Sciatic nerve (tissue), 2 donors: ENCODE measurements around the gene CGRRF1. TPM values are rescaled to one million over a fixed set of nuclear protein-coding genes. Genes with fewer than 3 reads are reported as not detected.

ENCODE experiments used
- ATAC-seq: fragments of 200-7000 bp; cut with Tn5 transposase; one replicate; pipeline ENCODE4 v1.9.1; 2020; ENCODE audit warnings: mild to moderate bottlenecking, moderate library complexity
- DNase-seq: peaks from one replicate; pipeline ENCODE4 v3.0.0-alpha.2; 2020; ENCODE audit warnings: low spot score
- intact Hi-C: fragments of 100-400 bp; cut with DNase I; formaldehyde crosslinking; loops from one replicate; pipeline ENCODE4 v1.14.2; 2022
- total RNA-seq: library from RNA; stranded (reverse); fragmentation: NEBNext Ultra II Directional; extraction: Animal tissue kit (Norgen Biotek cat#: 25700); gene quantifications from one replicate; pipeline ENCODE4 v1.2.1, GENCODE V29; 2021
- donor health status: DM: no; HTN: no; CAD: no.
- donor health status: DM: no; HTN: no; CAD: no.

CGRRF1 gene, protein sequence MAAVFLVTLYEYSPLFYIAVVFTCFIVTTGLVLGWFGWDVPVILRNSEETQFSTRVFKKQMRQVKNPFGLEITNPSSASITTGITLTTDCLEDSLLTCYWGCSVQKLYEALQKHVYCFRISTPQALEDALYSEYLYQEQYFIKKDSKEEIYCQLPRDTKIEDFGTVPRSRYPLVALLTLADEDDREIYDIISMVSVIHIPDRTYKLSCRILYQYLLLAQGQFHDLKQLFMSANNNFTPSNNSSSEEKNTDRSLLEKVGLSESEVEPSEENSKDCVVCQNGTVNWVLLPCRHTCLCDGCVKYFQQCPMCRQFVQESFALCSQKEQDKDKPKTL
- total RNA-seq, result 31.9 TPM

DNA sequence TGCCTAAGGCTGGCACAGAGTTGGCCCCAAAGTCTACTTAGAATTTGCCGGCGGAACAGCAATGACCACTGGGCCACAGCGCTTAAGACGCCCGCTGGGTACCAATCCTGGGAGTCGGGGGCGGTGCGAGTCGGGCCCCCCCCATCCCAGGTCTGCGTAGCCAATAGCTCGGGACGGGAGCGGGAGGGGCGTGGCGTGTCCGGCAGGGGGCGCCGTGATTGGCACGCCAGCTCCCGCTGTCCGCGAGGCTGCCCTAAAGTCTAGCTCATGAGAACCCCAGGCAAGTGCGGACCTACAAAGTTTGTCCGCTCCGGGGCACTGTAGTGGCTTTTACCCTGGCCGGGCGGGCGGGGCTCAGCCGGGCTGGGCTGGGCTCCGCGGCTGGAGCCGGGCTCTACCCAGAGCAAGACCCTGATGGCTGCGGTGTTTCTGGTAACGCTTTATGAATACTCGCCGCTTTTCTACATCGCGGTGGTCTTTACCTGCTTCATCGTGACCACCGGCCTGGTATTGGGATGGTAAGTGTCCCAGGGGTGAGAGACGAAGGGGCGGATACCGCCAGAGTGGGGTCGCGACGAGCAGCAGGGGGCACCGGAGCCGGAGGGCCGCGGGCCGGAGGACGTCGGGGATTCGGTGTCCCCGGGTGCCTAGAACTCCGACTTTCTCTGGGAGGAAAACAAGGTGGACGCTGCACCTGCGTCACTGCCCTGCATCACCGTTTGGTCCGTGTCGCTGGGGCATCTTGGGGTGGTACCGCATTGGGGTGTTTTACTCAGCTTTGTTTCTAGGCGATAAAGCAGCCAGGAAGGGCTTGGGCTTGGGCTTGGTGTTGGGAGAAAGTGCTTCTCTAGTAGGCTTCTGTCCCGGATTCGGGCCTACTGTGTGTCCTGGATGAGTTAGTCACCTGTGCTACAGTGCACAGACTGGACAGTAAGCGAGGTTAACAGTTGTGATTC lies at the start of gene CGRRF1:
CGRRF1 (plus strand) TSS at position 361 of the 956 bp plus-strand sequence; CDS start at position 415, 54 bp downstream.
- ATAC-seq (peak; percentile 100), DNase-seq (peak; percentile 99)
- intact Hi-C loops, result no loop called here

DNA sequence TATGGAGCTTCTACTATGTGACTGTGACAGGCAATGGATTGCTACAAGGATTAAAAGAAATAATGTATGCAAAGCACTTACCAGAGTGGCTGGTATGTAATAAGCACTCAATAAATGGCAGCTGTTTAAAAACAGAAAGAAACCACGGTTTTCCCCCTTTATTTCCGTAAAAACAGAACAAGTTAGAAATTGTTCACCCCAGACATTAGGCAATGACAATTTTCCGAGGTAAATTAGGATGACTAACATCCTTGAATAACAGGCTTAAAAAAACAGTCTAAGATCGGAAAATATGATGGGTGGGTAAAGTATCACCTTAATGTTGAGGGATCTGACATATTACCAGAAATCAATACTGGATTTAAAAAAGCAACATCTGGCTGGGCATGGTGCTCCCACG lies 47.7 kb upstream of the CGRRF1 start:
- intact Hi-C loops, result no loop called here
- ATAC-seq (no peak), DNase-seq (no peak)

- intact Hi-C loops, result no loop called here
- ATAC-seq, result peak; percentile 32
- no peak for DNase-seq
Observed at GRCh38 chr14:54465654-54466053, 44.1 kb upstream of the CGRRF1 start.

DNA sequence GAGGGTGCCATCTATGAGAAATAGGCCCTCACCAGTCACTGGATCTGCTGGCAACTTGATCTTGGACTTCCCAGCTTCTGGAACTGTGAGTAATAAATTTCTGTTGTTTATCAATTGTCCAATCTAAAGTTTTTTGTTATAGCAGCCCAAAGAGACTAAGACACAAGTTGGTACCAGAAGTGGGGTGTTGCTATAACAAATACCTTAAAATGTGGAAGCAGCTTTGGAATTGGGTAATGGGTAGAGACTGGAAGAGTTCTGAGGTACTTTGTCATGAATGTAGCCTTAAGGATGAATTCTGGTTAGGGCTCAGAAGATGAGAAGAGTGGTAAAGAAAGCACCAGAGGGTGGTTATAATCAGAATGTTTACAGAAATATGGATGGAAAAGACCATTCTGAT lies 42.4 kb upstream of the CGRRF1 start:
- DNase-seq (no peak), ATAC-seq (no peak)
- intact Hi-C loops, result no loop called here

DNA sequence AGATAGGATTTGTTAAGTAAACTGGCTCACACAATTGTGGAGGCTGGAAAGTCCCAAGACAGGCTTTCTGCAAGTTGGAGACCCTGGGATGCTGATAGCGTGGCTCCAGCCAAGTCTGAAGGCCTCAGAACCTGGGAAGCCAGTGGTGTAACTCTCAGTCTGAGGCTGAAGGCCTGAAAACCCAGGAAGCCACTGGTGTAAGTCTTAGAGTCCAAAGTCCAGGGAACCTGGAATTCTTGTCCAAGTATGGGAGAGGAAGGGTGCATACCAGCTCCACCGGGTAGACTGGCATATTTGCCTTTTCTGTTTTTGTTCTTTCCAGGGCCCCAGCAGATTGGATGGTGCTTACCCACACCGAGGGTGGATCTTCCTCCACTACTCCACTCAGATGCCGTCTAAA lies 39.0 kb upstream of the CGRRF1 start:
- DNase-seq (no peak), ATAC-seq (peak; percentile 20)
- intact Hi-C loops, result no loop called here

- DNase-seq, result no peak
- intact Hi-C loops, result no loop called here
- no peak for ATAC-seq
Observed at GRCh38 chr14:54471641-54472040, 38.1 kb upstream of the CGRRF1 start.

GRCh38 chr14:54472315-54472714 lies 37.4 kb upstream of the CGRRF1 start:
- no peak for ATAC-seq
- no peak for DNase-seq
- intact Hi-C loops, result no loop called here

- no peak for ATAC-seq
- DNase-seq, result no peak
- intact Hi-C loops, result no loop called here
Observed at GRCh38 chr14:54474232-54474793, 35.4 kb upstream of the CGRRF1 start.

DNA sequence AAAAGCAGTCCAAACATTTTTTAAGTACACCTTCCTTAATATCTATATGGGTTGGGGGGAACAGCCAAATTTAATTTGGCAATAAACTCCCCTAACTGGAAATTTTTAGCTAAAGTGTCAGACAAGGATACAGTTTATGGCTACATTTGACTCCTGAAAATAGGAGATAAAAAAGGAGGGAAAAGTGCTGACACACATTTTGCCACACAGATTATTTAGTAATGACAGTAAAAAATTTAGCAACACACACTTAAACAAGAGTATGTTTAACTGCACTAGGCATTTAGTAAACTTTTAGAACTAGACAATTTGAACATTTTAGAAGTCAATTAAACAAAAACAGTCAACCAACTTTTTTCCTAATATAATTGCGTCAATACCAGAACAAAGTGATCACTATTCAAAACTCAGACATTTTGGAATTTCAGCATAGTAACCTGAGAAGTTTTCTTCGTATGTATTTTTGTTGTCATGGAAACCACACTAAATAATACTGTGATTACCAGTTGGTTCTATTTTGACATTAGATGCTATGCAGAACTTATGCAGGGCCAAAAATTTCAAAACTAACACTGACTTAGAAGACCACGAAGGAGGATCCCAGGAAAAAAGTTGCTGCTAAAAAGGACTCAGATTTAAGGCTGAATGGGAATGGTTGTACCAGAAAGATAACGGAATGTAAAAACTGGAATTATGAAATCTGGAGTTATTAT lies 34.4 kb upstream of the CGRRF1 start:
- intact Hi-C loops, result no loop called here
- DNase-seq (no peak), ATAC-seq (no peak)

DNA sequence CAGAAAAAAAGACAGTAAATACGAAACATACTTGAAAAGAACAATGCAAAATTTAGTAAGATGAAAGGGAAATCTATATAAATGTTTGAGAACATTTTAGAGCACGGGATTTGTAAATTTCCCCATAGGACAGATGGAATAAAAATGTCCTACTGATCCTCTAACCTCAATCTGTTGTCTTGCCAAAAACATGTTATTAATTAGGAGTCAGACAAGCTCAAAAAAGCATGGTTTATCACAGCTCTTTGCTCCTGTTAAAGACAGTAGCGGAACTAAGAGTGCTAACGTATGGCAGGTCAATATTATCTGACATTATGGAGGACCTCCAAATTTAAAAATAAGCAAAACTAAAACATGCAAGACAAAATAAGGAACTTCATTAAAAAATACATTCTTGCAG lies 33.8 kb upstream of the CGRRF1 start:
- intact Hi-C loops, result no loop called here
- no peak for ATAC-seq

DNA sequence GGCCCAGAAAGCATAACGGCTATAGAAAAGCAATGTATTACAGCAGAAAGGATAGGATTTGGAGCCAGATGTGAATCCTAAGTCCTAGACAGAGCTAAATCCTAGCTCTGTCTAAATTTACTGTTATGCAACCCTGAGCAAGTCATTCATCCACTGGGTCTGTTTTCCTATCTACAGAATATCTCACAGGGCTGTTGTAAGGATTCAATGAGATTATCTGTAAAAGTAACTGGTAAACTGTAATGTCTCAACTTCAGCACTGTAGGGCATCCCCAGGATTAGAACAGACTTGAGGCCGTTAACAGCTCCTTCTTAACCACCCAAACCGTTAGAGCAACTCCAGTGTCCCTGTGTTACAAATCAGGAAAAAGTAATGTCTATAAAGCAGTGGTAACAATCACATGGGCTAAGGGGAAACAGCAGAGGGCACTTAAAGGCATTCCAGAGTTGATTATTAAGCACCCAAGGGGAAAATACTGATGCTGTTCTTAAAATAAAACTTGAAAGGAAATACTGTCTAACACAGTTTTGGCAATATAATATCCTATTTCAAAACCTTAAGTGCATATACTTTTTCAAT lies 31.0 kb upstream of the CGRRF1 start:
- ATAC-seq, result peak; percentile 30
- intact Hi-C loops, result no loop called here
- DNase-seq, result no peak

More for the DNA sequence above, 33.8 kb upstream of the CGRRF1 start:
- DNase-seq, result no peak

- DNase-seq (no peak), ATAC-seq (no peak)
- intact Hi-C loops, result no loop called here
Observed at GRCh38 chr14:54480830-54481562, 28.7 kb upstream of the CGRRF1 start.

DNA sequence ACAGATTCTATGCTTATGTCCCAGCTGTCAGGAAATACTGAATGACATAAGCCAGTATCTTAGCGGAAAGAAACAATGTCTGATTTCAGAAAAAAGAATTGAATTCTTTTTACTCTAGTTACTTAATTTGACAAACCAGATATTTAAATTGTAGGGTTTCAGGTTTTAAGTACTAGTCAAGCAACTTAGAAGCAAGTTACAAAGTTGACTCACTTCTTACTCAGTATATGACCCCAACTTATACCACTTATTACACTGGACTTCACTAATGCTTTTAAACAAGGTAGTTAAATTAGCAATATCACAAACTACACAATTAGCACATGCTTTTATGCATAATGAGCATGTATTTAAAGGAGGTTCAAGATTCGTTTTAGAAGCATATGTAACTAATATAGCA lies 28.0 kb upstream of the CGRRF1 start:
- ATAC-seq, result no peak
- intact Hi-C loops, result no loop called here

GRCh38 chr14:54483073-54483745 lies 26.5 kb upstream of the CGRRF1 start:
- intact Hi-C loops, result no loop called here
- DNase-seq (no peak), ATAC-seq (no peak)

More for the DNA sequence above, 28.0 kb upstream of the CGRRF1 start:
- DNase-seq, result no peak

DNA sequence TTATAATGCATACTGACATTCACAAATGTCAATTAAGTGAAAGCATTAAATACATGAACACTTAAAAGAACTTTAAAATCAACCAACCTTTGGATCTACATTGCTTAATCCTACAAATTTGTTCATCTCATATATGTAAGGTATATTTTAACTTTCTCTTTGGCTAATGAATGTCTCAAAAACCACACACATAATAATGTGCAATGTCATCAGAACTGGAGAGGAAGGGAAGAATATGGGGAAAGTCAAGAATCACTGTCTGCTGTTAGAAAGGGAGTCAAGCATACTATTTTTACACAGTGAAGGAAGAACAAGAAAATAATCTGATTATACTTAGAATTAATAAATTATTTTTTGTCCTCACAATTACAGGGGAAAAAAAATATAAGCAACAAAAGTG lies 25.9 kb upstream of the CGRRF1 start:
- intact Hi-C loops, result no loop called here

GRCh38 chr14:54486685-54487084 lies 23.0 kb upstream of the CGRRF1 start:
- no peak for ATAC-seq
- intact Hi-C loops, result no loop called here

More for the DNA sequence above, 25.9 kb upstream of the CGRRF1 start:
- DNase-seq (no peak), ATAC-seq (no peak)

DNA sequence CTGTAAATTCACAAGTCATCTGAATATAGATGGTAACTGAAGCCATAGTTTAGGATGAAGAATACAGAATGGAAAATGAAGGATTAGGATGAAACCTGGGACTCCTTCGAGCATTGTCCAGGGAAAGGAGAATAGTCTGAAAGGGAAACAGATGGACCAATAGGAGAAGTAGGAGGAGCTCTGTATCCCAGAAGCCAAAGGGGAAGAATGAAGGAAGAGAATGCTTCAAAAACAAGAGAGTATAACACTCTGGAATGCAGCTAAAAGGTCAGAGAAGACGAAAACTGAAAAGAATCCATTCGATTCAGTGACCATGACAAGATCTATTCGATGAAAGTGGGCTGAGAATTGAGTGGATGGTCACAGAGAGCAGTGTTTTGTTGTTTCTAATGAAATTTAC lies 21.9 kb upstream of the CGRRF1 start:
- intact Hi-C loops, result no loop called here
- ATAC-seq (peak; percentile 32), DNase-seq (no peak)

More at GRCh38 chr14:54486685-54487084, 23.0 kb upstream of the CGRRF1 start:
- DNase-seq, result no peak

GRCh38 chr14:54488318-54488645 lies 21.4 kb upstream of the CGRRF1 start:
- intact Hi-C loops, result no loop called here
- ATAC-seq, result no peak
- DNase-seq, result no peak
